ENCODE measurements around the gene TCERG1L.
"Not testable (repeated sequence)": the region's sequence is repeated elsewhere in the genome, so short reads cannot be mapped to it uniquely, and the experiment has no call there.

Gene TCERG1L

DNA sequence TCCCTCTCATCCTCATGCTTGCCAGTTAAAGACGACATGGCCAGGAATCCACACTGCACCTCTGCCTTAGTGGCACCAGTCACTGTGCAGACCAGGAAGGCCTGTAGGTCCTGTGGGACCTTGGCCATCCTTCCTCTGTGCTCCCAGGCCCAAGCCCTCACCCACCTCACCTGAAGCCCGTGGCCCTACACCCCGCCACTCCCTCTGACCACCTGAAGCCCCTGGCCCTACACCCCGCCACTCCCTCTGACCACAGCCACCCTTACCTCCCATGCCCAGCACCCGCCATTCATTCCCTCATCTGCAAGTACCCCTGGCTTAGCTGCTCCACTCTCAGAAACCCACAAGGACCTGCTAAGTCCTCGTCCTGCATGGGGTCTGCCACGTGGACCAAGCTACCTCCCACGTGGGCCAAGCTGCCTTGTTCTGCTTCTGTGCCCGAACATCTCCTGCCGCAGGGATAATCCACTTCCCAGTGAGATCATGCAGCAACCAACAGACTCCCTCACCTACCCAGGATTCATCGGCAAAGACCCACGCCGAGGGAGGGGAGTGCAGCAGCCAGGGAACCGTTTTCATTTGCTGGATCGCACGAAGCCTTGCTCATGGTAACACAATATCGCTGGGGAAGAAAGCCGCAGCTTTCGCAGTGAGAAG, 151.2 kb downstream of the TCERG1L start:
- no peak for DNase-seq

DNA sequence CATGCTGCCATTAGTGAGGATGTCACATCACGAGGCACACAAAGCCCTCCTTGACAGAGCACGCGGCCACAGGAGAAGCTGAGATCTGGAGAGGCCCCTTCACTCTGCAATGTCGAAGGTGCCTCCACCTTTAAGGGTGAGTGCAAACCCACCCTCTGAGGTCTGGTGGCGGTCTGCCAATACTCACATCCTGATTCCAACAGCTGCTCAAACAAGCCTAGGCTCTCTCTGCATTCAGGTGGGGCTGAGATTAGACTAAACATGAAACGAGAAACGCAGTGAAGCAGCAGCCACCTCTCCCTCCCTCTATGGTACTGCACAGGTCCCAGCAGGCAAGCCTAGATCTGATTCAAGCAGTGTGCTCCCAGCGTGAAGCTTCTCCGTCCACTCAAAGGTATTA, 151.8 kb downstream of the TCERG1L start:
- peak; percentile 68 for DNase-seq

DNA sequence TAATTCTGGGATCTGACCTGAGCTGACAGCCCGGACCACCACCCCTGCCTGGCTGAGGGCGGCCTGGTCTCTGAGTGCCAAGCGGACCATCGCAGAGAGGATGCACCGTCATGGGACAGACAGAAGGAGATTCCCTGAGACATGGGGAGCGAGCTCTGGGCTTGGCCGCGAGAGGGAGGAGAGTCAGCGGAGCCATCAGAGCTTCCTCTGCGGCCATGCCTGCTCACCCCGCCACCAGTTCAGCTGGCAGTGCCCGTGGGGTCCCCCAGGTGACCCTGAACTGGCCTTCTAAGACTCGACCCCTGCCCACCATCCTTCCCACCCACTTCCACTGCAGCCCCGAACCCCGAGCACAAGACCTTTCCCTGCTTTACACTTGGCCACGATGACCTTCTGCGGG, 152.8 kb downstream of the TCERG1L start:
- DNase-seq: no peak

DNA sequence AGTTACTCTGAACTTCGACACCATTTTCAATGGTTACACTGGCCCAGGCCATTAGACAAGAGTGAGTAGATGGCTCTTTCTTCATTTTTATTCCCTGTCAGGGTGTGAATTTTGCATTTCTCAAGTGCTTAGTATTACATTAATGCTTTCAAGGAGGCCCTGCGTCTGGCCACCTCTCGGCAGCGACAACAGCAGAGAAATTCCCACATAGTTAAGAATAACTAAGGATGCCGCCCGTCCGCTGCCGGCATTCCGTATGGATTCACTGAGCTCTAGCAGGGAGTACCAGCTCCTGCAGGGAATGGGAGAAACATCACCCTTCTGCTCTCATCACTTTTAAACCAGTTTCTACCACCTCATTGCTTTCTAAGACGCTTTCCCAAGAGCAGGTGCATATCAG, 153.6 kb downstream of the TCERG1L start:
- no peak for DNase-seq

DNA sequence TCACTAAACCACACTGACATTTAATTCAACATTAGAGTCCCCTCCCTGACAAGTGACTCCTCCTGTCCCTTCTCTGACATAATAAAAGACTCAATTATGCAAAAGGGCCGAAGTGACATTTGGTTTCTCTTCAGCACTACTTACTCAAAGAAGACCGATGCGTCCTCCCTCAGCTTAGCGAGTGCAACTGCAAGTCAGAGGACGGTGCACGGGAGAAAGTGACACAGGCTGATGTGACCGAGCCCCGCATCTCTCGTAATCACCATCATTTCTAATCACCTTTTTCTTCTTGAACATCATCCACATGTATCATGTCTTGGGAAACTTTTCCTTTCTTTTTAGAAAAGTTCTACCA, 155.7 kb downstream of the TCERG1L start:
- DNase-seq: no peak

DNA sequence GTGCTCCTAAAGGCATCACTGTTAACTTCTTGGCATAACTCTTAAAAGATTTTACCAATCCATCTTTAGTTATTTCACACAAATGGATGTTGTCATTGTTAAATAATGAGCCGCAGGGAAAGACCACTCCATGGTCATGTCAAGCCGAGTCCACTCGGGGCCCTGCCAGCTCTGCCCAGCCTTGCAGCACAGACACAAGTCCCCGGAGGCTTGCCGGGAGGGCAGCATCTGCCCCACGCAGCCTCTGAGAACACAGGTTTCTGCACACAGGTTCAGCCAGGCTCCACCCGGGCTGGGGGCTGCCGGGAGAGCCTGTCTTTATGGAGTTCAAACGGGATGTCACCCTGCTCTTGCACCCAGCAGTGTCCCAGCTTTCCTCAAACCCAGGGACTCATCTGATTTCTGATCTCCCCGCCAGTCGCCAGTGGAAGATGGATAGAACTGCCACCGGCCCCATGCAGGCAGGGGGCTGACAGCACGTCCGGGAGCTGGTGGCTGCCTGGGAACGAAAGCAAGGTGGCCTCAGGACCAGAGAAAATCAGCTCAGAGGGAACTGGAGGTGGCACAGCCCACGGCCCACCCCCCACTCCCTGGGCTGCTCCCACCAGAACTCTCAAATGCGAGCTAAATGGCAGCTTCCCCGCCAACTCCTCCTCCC, 156.2 kb downstream of the TCERG1L start:
- DNase-seq: no peak

DNA sequence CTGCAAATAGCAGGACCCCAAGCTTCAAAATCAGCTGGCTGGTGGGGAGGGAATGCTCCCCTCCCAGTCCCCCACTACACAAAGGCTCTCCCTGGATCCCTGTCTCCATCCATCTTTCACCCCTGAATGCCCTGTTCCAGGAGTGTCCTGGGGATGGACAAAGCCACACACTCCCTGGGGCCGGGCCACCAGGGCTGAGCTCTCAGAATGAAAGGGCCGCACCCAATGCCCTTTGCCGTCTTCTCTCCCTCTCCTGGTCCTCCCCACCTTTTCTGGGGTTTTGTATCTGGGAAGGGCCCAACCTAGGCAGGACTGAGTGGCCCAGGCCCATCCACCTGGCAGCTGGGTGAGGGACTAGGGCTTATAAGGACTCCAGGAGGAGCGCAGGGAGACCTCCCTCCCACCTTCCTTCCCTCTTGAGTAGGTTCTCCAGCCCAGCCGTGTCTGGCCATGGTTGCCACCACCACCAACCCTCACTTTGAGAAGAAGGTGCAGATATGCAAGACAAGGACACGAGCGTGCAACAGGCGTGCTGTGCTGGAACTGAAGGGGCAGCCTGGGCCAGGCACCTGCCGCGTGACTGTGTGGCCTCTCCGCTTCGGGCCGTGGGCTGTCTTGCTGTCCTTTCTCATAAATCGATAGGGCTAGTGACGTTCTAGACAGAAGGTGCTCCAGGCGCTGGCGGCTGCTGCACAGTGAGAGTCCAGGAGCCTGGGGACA, 157.1 kb downstream of the TCERG1L start:
- DNase-seq: no peak

DNA sequence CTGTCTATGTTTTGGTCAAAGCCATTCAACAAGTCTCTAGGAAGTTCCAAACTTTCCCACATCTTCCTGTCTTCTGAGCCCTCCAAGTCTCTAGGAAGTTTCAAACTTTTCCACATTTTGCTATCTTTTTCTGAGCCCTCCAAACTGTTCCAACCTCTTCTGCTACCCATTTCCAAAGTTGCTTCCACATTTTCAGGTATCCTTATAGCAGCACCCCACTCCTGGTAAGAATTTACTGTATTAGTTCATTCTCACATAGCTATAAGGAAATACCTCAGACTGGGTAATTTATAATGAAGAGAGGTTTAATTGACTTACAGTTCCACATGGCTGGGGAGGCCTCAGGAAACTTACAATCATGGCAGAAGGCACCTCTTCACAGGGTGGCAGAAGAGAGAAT, 159.1 kb downstream of the TCERG1L start:
- not testable (repeated sequence) for DNase-seq

DNA sequence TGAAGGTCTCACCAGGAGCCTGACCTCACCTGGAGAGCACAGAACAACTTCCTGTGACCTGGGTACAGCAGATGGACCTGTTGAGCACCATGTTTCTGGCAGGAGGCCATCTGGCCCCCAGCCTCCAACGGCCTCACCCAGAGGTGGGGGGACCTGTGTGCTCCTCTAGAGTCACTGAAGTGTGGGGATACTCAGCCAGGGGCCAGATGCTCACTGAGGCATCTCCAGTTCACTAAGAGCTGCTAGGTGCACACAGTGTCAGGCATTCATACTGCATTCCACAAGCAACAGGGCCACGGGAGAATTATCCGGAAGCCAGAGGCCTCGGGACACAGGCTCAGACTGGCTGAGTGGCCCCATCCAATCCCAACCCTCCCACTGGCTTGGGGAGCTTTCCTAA, 161.4 kb downstream of the TCERG1L start:
- peak; percentile 7 for DNase-seq

DNA sequence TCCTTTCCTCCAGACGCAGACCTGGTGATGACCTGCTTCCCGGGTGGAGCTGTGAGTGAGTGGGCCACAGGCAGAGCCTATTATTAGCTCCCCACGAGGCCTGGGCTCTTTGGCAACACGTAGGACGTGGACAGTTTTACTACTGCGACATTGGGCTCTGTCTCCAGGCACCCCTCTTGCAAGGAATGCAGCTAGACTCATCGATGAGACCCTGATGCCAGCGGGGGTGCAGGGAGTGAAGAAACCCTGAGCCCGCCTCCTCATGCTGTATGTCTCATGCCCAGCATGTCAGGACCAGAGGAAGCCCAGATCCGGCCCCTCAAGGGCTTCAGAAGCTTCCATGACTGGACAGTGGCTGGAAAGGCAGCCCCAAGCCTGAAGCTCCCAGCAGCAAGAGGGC, 161.9 kb downstream of the TCERG1L start:
- no peak for DNase-seq

DNA sequence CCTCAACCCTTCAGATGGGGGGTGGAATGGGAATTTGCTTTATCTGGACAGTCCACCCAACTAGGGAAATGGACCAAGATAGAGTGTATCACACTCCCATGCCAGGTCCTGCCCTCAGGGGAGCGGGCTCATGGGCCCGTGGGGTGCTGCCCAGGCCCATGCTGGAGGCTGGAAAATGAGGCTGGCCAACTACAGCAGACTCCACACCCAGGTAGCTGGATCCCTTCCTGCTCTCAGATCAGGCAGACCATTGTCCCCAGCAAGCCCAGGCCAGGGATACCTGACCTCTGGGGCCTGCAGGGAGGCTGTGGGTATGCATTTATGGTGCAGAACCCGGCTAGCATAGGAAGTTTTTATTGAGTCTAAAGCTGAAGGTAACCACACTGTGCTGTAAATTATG, 162.4 kb downstream of the TCERG1L start:
- no peak for DNase-seq

DNA sequence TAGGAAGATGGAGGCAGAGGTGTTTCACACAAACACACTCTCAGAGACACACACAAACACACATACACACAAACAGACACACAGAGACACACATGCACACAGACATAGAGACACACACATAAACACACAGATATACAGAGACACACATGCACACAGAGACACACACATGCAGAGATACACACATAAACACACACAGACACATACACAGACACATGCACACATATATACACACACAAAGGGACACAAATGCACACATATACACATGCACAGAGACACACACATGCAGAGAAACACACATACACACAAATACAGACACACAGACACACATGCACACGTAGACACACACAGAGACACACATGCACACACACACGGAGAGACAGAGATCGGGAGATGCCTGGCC, 163.3 kb downstream of the TCERG1L start:
- DNase-seq: no peak

DNA sequence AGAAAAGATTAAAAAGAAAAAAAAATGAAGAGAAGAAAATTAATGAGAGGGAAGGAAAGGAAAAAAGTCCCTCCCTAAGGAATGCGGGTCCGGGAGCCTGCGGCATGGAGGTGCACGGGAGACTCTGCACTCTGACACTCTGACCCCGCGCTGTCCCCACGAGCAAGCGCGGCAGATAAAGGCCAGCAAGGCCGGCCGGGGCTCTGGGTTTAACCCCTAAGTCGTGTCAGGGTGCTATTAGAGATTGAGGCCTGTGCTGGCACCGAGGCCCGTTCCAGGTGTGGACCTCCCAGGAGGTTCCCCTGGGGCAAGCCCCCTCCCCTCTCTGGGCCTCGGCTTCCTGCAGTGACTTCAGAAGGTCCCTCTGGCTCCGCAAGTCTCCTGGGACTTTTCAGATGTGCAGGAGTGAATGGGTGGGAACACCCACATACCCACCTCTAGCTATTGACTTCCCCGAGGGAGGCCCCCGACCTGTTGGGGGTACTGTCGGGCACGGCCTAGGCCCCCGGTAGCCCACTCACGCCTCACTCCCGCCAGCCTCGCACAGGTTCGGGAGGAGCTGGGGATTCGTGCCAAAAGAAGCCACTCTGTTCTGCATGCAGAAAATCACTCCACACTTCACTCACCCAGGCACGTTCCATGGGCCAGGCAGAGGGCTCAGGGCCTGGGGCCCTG, 164.1 kb downstream of the TCERG1L start:
- no peak for DNase-seq

DNA sequence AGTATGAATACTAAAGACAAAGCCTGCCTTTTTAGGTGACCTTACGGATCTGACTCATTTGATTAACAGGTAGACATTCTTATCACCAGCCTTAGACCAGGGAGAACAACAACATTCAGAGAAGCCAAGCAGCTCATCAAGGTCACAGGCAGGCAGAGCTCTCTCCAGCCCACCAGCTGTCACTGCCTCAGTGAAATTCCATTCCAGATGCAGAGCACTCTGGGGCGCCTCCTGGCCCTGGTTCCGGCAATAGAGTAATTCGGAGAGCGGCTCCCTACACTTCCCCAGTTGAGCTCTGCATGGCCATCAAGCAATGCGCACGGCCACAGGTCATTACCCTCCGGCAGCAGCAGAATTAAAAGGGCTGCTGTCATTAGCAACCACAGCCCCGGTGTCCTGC, 164.7 kb downstream of the TCERG1L start:
- no peak for DNase-seq

DNA sequence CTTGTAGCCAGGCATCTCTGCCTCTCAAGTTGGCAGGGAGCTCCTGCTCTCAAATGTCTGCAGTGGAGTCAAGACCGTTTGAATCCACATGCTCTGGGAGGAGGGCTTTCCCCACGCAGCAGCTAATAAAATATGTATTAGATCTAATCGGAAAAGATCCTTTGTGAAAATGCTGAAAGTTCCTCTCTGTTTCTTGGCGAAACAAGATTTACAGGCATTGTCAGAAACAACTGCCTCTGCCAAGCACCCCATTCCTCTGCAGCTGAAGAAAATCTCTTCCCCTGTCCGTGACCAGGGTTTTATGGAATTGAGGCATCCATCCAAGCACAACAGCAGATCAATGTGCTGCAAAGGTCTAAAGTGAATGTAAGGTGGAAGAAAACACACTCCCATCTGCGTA, 165.8 kb downstream of the TCERG1L start:
- DNase-seq: no peak

DNA sequence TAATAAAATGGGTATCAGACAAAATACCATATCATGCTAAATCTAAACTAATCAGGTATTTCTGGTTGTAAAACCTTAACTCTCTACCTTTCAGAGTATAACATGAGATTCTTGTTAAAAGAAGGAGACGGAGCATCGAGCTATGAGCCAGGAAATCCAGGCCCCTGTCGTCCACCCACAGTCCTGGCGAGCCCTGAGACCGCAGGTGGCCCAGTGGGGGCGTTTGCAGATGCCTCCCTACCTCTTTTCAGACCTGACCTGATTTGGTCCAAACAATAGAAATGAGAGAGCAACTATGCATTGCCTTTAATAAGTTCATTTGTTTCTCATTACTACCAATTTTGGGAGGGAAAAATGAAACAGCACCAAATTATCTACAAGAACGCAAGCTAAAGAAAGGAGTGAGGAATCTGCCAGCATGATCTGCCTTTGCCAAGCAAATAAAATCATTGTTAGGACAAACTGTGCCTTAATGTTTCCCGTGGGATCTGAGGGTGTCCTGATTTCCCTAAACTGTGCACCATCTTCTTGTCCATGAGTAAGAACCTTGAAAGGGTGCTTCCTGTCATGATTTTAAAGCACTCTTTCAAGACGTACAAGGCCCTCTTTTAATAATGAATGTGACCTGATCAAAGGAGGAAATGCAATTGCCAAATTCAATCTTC, 166.7 kb downstream of the TCERG1L start:
- no peak for DNase-seq

DNA sequence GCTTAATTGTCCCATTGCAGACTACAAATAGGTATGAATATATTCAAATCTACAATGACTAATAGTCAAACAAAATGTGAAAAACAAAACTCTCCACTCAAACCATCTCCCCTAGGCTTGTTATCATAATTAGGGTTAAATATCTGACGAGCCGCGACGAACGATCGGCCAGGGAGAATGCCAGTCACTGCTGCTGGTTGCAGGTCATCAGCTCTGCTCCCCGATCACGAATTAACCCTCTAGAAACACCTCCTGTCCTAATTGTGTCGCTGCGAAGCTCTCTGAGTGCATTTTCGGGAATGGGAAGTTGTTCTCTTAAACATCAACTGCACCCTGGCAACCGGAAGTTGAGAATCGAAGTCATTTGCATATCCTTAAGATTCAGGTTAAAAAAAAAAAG, 167.3 kb downstream of the TCERG1L start:
- no peak for DNase-seq

DNA sequence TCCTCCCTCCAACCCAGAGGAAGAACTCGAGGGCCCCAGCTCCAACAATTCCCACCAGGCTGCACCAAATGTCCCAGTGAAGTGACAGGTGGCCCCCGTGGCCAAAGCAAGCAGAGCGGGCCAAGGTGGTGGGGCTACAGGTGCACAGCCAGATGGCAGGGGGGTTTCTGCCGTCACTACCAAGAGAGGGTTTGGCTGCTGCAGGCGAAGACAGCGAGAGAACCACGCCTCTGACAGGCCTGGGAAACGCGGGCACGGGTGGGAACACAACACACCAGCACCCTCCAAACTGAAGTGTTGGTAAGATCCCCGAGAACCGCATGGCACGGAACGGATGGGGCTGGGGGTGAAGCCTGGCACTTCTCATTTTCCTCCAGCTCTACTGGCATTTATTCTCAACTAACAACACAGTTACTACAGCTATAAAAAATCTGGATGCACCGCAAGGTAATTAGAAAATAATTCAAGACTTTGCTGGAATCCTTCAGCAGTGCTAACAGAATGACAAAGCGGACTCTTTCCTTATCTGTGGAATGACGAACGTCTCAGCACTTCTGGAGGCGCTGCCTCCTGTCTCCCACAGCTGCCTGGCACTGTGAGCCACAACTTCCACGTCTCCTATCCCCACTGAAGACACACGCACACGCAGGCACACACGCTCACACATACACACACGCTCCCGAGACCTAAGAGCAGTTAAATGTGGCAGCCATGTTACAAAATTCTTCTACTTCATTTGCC, 167.9 kb downstream of the TCERG1L start:
- no peak for DNase-seq

DNA sequence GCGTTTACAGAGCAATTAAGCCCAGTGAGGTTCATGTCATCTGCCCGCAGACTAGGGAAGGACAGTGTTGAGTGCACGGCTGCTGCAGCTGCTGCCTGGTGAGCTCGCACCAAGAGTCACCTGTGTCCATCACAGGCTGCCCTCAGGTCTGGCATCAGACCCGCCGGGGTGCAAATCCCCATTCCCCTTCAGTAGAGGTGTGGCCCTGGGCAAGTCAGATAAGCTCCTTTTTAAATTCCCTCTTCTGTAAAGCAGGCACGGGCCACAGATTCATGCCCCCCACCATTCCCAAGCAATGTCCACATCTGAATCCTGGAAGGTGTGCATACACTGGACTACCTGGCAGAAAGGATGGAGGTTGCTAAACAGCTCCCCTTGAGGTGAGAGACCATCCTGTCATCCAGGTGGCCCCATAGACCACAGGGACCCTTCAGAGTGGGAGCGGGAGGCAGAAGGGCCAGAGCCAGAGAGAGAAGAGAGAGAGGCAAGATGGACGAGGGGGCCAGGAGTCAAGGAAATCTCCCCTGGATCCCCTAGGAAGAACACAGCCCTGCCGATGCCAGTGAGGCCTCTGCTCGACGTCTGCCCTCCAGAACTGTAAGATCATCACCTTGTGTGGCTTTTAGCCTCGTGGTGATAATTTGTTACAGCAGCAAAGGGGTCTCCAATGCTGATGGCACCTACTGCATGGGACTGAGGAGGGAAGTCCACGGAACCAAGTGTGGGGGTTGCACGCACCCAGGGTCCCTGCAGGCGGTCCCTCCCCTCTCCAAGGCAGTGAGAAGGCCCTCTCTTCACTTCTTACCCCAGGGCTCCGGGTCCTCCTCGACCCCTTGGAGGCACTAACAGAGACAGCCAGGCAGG, 168.8 kb downstream of the TCERG1L start:
- DNase-seq: peak; percentile 9

DNA sequence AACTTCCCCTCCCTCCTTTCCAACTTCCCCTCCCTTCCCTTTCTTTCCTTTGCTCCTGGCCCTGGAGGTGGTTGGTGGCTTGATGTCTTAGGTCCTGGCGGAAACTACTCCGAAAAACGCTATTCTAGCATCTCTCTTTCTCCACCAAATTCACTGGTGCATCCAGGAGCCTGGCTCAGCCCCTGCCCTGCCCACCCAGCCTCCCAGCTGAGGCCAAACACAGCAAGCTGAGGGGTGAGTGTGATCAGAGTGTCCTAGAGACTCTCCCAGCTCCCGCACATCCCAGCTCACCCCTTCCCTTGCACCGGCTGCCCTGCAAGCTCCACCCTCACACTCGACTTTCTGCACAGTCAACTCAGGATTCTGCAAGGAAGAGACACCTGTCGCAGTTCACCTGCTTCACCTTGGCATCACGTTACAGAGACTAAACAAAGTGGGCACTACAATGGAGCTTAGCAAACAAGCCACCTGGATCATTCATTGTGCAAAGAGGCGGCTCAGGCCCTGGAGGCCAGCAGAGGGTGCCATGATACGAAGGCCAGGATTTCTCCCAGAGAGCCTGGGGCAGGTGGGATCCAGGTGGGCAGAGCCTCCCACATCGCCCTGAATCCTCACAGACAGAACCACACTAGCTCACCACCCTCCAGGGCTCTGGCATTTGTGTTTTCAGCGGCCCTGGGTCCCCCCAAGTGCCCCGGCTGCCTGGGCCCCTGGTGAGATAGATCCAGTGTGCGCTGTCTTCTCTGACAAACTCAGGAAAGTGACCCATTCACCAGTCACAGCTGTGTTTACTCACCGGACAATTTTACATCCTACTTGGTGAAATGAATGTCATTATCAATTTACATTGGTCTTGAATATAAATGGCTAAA, 169.6 kb downstream of the TCERG1L start:
- DNase-seq: peak; percentile 82

DNA sequence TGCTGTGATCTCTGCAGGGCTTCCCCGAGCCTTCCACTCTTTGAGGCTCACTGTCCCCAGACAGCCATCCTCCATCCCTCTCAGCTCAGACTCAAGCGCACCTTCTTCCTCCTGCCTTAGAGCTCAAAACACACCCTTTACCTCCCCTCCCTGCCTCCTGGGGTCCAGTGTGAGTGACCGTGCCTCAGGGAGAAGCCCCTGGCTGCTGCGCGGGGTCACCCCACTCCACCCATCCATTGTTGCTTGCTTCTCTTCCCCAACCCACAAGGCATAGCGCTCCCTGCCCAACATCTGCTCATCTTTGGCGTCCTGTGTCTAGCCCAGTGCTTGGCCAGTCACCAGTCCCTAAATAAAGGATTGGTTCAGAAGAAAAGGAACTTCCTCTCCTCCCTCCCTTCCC, 170.3 kb downstream of the TCERG1L start:
- no peak for DNase-seq
